Suprapubic skin (tissue), 3 donors: ENCODE measurements around the gene SDSL.

Source experiments
- CTCF ChIP-seq, 2 donors: fragments of 200-600 bp in 1 of 2; fragments of 450-650 bp in 1 of 2; sonication (generic) in 1 of 2; IDR thresholded peaks; one replicate each; pipeline ENCODE4 v1.5.1; 2016 to 2019; ENCODE audit warnings: antibody characterized with exemption in 2 of 2, mild to moderate bottlenecking in 1 of 2, moderate library complexity in 1 of 2
- POLR2A ChIP-seq, 2 donors: fragments of 450-650 bp; IDR thresholded peaks; one replicate each; pipeline ENCODE4 v1.6.1; 2017; ENCODE audit warnings: antibody characterized with exemption in 2 of 2, mild to moderate bottlenecking in 2 of 2, moderate library complexity in 2 of 2

- TF ChIP-seq CTCF (IDR thresholded peaks at IDR 0.05) (no peak), POLR2A (IDR thresholded peaks at IDR 0.05) (no peak)
These were observed 44.9 kb downstream of the SDSL start for GRCh38 chr12:113467142-113467501.
